HepG2 (cell line): ENCODE results near the gene ATL2. TPM values are rescaled to one million over a fixed set of nuclear protein-coding genes. Genes with fewer than 3 reads are reported as not detected.
A peak's percentile ranks its signal among the peaks of the same experiment; 100 is the strongest.

Experiments
- ASH2L ChIP-seq: fragments of 300-600, 200-600 bp; sonication (generic); IDR thresholded peaks from 2 replicates; pipeline ENCODE4 v1.7.0; 2017; ENCODE audit warnings: low read depth, mild to moderate bottlenecking, moderate library complexity, mixed read lengths, low read length; ENCODE audit not compliant: insufficient read length
- ATF2 ChIP-seq: sonication (generic); formaldehyde crosslinking; IDR thresholded peaks from 2 replicates; pipeline ENCODE4 v1.4.0; 2020; ENCODE audit warnings: missing genetic modification reagents
- HMGXB4 ChIP-seq, 2 experiments: sonication (generic) in 1 of 2; formaldehyde crosslinking in 1 of 2; IDR thresholded peaks; 2 replicates each; pipeline versions ENCODE4 v1.4.0 to v1.6.1; 2018 to 2020; ENCODE audit warnings: missing genetic modification reagents in 2 of 2, borderline replicate concordance in 1 of 2, low read depth in 1 of 2, mild to moderate bottlenecking in 1 of 2, missing biosample characterization in 1 of 2
- HOXA7 ChIP-seq: sonication (generic); formaldehyde crosslinking; IDR thresholded peaks from 2 replicates; pipeline ENCODE4 v1.8.1; 2022; ENCODE audit warnings: mild to moderate bottlenecking, missing genetic modification reagents, moderate library complexity
- MAFK ChIP-seq, 2 experiments: IDR thresholded peaks in 1 of 2; conservative IDR thresholded peaks in 1 of 2; 2 replicates each; pipeline ENCODE4 v1.6.1; 2011; ENCODE audit warnings: improper control_type of control experiment in 2 of 2, low read length in 2 of 2
- MXD1 ChIP-seq: sonication (generic); formaldehyde crosslinking; IDR thresholded peaks from 2 replicates; pipeline ENCODE4 v1.4.0; 2020; ENCODE audit warnings: mild to moderate bottlenecking, missing genetic modification reagents
- MYNN ChIP-seq: sonication (generic); formaldehyde crosslinking; IDR thresholded peaks from 2 replicates; pipeline ENCODE4 v1.4.0; 2020; ENCODE audit warnings: mild to moderate bottlenecking, low read depth, missing genetic modification reagents
- NCOA2 ChIP-seq: sonication (generic); formaldehyde crosslinking; IDR thresholded peaks from 2 replicates; pipeline ENCODE4 v1.8.0; 2022; ENCODE audit warnings: inconsistent platforms
- NFYB ChIP-seq: sonication (generic); formaldehyde crosslinking; IDR thresholded peaks from 2 replicates; pipeline ENCODE4 v1.4.0; 2020; ENCODE audit warnings: missing genetic modification reagents
- NR2F1 ChIP-seq, 2 experiments: fragments of 450-650 bp in 1 of 2; formaldehyde crosslinking in 1 of 2; IDR thresholded peaks; 2 replicates each; pipeline versions ENCODE4 v1.5.0 to v1.6.1; 2016 to 2020; ENCODE audit warnings: mild to moderate bottlenecking in 1 of 2, missing compliant biosample characterization in 1 of 2, missing genetic modification reagents in 1 of 2, moderate library complexity in 1 of 2
- PCBP1 ChIP-seq: fragments of 200-400 bp; formaldehyde crosslinking; IDR thresholded peaks from 2 replicates; pipeline ENCODE4 v1.6.1; 2017; ENCODE audit warnings: mild to moderate bottlenecking, low read depth, low read length, borderline replicate concordance
- PHF5A ChIP-seq: IDR thresholded peaks from one replicate; pipeline ENCODE4 v1.6.1; 2018; ENCODE audit warnings: low read depth, missing genetic modification reagents; ENCODE audit not compliant: unreplicated experiment
- PLRG1 ChIP-seq: fragments of 450-650 bp; conservative IDR thresholded peaks from 2 replicates; pipeline ENCODE4 v1.6.1; 2016
- RAD21 ChIP-seq: fragments of 450-650 bp; formaldehyde crosslinking; IDR thresholded peaks from 2 replicates; pipeline ENCODE4 v1.5.0; 2020; ENCODE audit warnings: mild to moderate bottlenecking
- SATB2 ChIP-seq: sonication (generic); formaldehyde crosslinking; IDR thresholded peaks from 2 replicates; pipeline ENCODE4 v1.5.0; 2020; ENCODE audit warnings: missing genetic modification reagents
- TERF1 ChIP-seq: sonication (generic); formaldehyde crosslinking; IDR thresholded peaks from 2 replicates; pipeline ENCODE4 v1.8.0; 2022; ENCODE audit warnings: mild to moderate bottlenecking, missing genetic modification reagents, moderate library complexity
- ZNF18 ChIP-seq: sonication (generic); formaldehyde crosslinking; IDR thresholded peaks from 2 replicates; pipeline ENCODE4 v1.8.0; 2022; ENCODE audit warnings: mild to moderate bottlenecking, missing genetic modification reagents; ENCODE audit not compliant: insufficient replicate concordance
- ZNF24 ChIP-seq: fragments of 450-650 bp; IDR thresholded peaks from 2 replicates; pipeline ENCODE4 v1.6.1; 2017; ENCODE audit warnings: antibody characterized with exemption, mild to moderate bottlenecking
- ZNF251 ChIP-seq: sonication (generic); formaldehyde crosslinking; IDR thresholded peaks from 2 replicates; pipeline ENCODE4 v1.9.0; 2021; ENCODE audit warnings: mild to moderate bottlenecking, missing genetic modification reagents
- ZNF343 ChIP-seq: sonication (generic); formaldehyde crosslinking; IDR thresholded peaks from 2 replicates; pipeline ENCODE4 v1.4.0; 2020; ENCODE audit warnings: mild to moderate bottlenecking, missing genetic modification reagents
- ZNF678 ChIP-seq: sonication (generic); formaldehyde crosslinking; IDR thresholded peaks from 2 replicates; pipeline ENCODE4 v1.4.0; 2020; ENCODE audit warnings: mild to moderate bottlenecking, missing genetic modification reagents
- polyA plus RNA-seq, 8 experiments: library from polyadenylated mRNA; depleted of rRNA in 3 of 8; stranded (reverse) in 7 of 8; unstranded in 1 of 8; fragments of >200 nt; fragmentation: Illumina TruSeq in 4 of 8; extraction: Trizol in 4 of 8; gene quantifications; 2 replicates each; pipeline versions ENCODE4 v1.2.1 to v1.2.3, GENCODE V29; 2011 to 2016; ENCODE audit warnings: low read depth in 4 of 8, missing spikeins in 1 of 8, mixed read lengths in 1 of 8; ENCODE audit not compliant: insufficient read depth in 1 of 8
- total RNA-seq, 5 experiments: library from RNA; depleted of rRNA; stranded (reverse); fragments of >200 nt; fragmentation: Illumina TruSeq; extraction: Trizol; gene quantifications; 2 replicates each; pipeline ENCODE4 v1.2.3, GENCODE V29; 2016; ENCODE audit warnings: low read depth in 1 of 5

Gene ATL2
- total and polyA plus RNA-seq, 2 of the 13 experiments (the other 11 are each of a cell fraction or from before 2014, with no cell fraction given): 56.5 to 119 TPM

- TF ChIP-seq ZNF343 (no peak), MXD1 (no peak), NFYB (CRISPR knock-in tag) (no peak), ZNF18 (CRISPR knock-in tag) (no peak), TERF1 (no peak), PCBP1 (no peak), MAFK (conservative IDR thresholded peaks at IDR 0.05 in 1 of 2, IDR thresholded peaks at IDR 0.05 in 1 of 2; ENCODE audit: low read length in 2 of 2) (peak; percentile 16 to 67; a peak in 2 of 4 replicates), ZNF251 (CRISPR knock-in tag) (no peak), SATB2 (no peak), ASH2L (no peak), NCOA2 (peak; percentile 38; the same call in 1 of the 2 replicates), ATF2 (no peak), PHF5A (CRISPR knock-in tag) (no peak), RAD21 (CRISPR knock-in tag) (no peak), HMGXB4 (CRISPR knock-in tag; IDR thresholded peaks at IDR 0.05; ENCODE audit: borderline replicate concordance in 1 of 2, low read depth in 1 of 2) (no peak), MYNN (CRISPR knock-in tag) (no peak), ZNF678 (CRISPR knock-in tag) (no peak), ZNF24 (no peak), PLRG1 (no peak), NR2F1 (CRISPR knock-in tag; IDR thresholded peaks at IDR 0.05) (no peak), HOXA7 (CRISPR knock-in tag) (no peak)
Measured at GRCh38 chr2:38345323-38346038, 31.6 kb downstream of the ATL2 start (continued).
